ENCODE results near the gene WDR18. TPM values are rescaled to one million over a fixed set of nuclear protein-coding genes. Genes with fewer than 3 reads are reported as not detected.

Gene WDR18
- total and polyA plus RNA-seq, 12 donors = 5.4 to 140 (median 53.8) TPM

GRCh38 chr19:1004204-1004802 lies 20.2 kb downstream of the WDR18 start:
- TF ChIP-seq CTCF (IDR thresholded peaks at IDR 0.05) (no peak), POLR2A (IDR thresholded peaks at IDR 0.05) (no peak)
- no peak for DNase-seq
- 60 to 83% (median 71%) methylated on average over 3 to 32 of the region's 32 CpGs for WGBS, 4 donors
- Histone ChIP-seq H3K27me3 (peaks cover 12% of the 10 kb centered on the region), H3K4me3 (no peak overlapping the region), H3K27ac (no peak overlapping the region), H3K9me3 (replicated peaks in 1 of 3) (no peaks in the 10 kb centered on the region), H3K4me1 (replicated peaks in 1 of 2) (peaks cover 0 to 3% of the 10 kb centered on the region in 2 donors), H3K36me3 (replicated peaks in 1 of 2) (no peaks in the 10 kb centered on the region)
- intact Hi-C loops (cut with DNase I) = no loop called here

GRCh38 chr19:1004803-1005664 lies 20.9 kb downstream of the WDR18 start:
- no peak for TF ChIP-seq POLR2A (IDR thresholded peaks at IDR 0.05)
- TF ChIP-seq CTCF (IDR thresholded peaks at IDR 0.05) = no peak
- WGBS, 4 donors = 84 to 88% (median 86%) methylated on average over 32 to 70 of the region's 70 CpGs
- Histone ChIP-seq H3K9me3 (replicated peaks in 1 of 3) (no peaks in the 10 kb centered on the region), H3K36me3 (replicated peaks in 1 of 2) (peaks cover 0 to 6% of the 10 kb centered on the region in 2 donors), H3K27ac (no peak overlapping the region), H3K4me1 (replicated peaks in 1 of 2) (peaks cover 0 to 3% of the 10 kb centered on the region in 2 donors), H3K27me3 (peaks cover 8% of the 10 kb centered on the region), H3K4me3 (no peak overlapping the region)
- intact Hi-C loops (cut with DNase I) = no loop called here
- no peak for DNase-seq

GRCh38 chr19:1006711-1007398 lies 22.7 kb downstream of the WDR18 start:
- Histone ChIP-seq H3K27ac (no peak overlapping the region), H3K36me3 (replicated peaks in 1 of 2) (peaks cover 0 to 24% of the 10 kb centered on the region in 2 donors), H3K4me1 (replicated peaks in 1 of 2) (no peaks in the 10 kb centered on the region), H3K4me3 (no peak overlapping the region), H3K27me3 (no peaks in the 10 kb centered on the region), H3K9me3 (replicated peaks in 1 of 3) (no peaks in the 10 kb centered on the region)
- no peak for DNase-seq
- intact Hi-C loops (cut with DNase I) = no loop called here
- WGBS, 4 donors = 77 to 87% (median 81%) methylated on average over 20 to 27 of the region's 27 CpGs
- TF ChIP-seq POLR2A (IDR thresholded peaks at IDR 0.05) (no peak), CTCF (IDR thresholded peaks at IDR 0.05) (no peak)
